Stimulated activated naive CD8-positive, alpha-beta T cell treated with anti-CD3 and anti-CD28 coated beads, Interleukin-15, Interleukin-2, amounts not matched to agents 100 ng/mL and 50 ng/mL, for 24 hours (primary cell): Measurements from ENCODE around the gene ZRANB1.

ENCODE experiments used
- H3K27ac Mint-ChIP-seq: one replicate; pipeline ENCODE4 v1.8.0; 2021; ENCODE audit warnings: mild to moderate bottlenecking, mixed read lengths
- H3K27me3 Mint-ChIP-seq: one replicate; pipeline ENCODE4 v1.8.0; 2021; ENCODE audit warnings: mixed read lengths
- H3K36me3 Mint-ChIP-seq: one replicate; pipeline ENCODE4 v1.8.0; 2021; ENCODE audit warnings: low read depth, mixed read lengths
- H3K4me1 Mint-ChIP-seq: one replicate; pipeline ENCODE4 v1.8.0; 2021; ENCODE audit warnings: low read depth, mixed read lengths
- H3K4me3 Mint-ChIP-seq: one replicate; pipeline ENCODE4 v1.8.0; 2021; ENCODE audit warnings: mild to moderate bottlenecking, mixed read lengths
- H3K9me3 Mint-ChIP-seq: one replicate; pipeline ENCODE4 v1.8.0; 2021; ENCODE audit warnings: mixed read lengths

ZRANB1 gene

DNA sequence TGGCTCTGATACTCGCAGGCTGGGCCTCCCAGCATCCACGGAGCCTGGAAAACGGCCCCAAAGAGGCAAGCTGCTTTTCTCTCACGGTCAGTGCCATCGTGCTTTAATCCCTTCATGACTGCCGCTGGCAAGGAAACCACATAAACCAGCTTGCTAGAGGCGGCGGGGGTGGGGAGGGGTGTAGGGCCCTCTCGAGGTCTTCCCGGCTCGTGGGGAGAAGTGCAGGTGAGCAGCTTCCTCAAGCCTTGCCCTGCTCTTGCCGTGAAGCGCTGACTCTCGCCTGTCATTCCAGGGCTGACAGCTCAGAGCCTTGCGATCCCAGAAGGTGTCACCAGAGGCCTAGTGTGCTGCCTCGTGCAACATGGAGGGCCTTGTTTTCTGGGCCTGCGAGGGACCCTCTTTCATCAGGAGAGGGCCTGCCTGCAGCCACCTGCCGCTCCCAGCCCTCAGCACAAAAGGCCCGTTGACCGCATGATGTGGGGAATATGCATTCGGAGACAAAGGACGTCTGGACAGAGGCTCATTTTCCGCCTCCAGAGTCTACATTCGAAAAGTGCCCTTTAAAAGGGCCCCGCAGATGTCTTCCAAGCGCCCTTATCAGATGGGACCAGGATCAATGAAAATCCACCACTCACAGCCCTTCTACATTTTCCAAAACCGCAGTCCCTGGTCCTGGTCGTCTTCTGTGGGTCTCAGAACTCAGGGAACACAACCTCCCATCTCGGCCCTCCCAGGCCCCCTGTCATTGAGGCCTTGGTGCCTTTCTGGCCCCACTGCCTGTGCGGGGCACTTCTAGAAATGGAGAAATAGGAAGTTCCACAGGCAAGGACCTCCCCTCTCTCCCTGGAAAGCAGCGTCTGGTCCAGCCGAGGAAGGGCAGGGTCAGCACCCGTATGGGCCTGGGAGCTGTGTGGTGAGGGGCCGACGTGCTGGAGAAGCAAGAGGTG, 58.7 kb downstream of the ZRANB1 start:
- H3K27ac Mint-ChIP-seq = no peak overlapping the region
- no peaks in the 10 kb centered on the region for H3K9me3 Mint-ChIP-seq
- no peak overlapping the region for H3K4me3 Mint-ChIP-seq
- H3K36me3 Mint-ChIP-seq = no peaks in the 10 kb centered on the region
- H3K4me1 Mint-ChIP-seq = no peaks in the 10 kb centered on the region
- no peaks in the 10 kb centered on the region for H3K27me3 Mint-ChIP-seq

- Mint-ChIP-seq H3K4me1 (no peaks in the 10 kb centered on the region), H3K36me3 (no peaks in the 10 kb centered on the region), H3K4me3 (no peak overlapping the region), H3K9me3 (no peaks in the 10 kb centered on the region), H3K27me3 (no peaks in the 10 kb centered on the region), H3K27ac (no peak overlapping the region)
Observed at GRCh38 chr10:125001313-125002046, 59.6 kb downstream of the ZRANB1 start.

DNA sequence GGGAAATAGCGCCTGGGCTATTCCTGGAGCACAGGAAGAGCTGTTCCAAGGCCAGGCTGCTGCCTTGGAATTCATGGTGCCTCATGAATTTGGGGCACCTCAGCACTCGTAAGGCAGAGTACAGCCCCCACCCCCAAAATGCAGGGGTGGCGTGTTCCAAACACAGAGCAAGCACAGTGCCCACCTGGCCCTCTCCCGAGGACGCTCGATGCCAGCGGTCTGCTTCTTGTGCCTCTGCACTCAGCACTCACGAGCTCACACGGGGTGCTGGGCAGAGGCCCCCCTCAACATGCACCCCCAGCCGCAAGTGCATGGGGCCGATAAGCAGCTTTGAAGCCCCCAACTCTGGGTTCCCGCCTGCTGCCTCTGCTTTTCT, 60.1 kb downstream of the ZRANB1 start:
- no peak overlapping the region for H3K4me3 Mint-ChIP-seq
- H3K36me3 Mint-ChIP-seq = no peaks in the 10 kb centered on the region
- H3K27ac Mint-ChIP-seq = no peak overlapping the region
- H3K27me3 Mint-ChIP-seq = no peaks in the 10 kb centered on the region
- H3K9me3 Mint-ChIP-seq = no peaks in the 10 kb centered on the region
- no peaks in the 10 kb centered on the region for H3K4me1 Mint-ChIP-seq

GRCh38 chr10:125002423-125003145, 60.7 kb downstream of the ZRANB1 start:
- no peaks in the 10 kb centered on the region for H3K36me3 Mint-ChIP-seq
- H3K4me3 Mint-ChIP-seq = no peak overlapping the region
- no peaks in the 10 kb centered on the region for H3K4me1 Mint-ChIP-seq
- H3K9me3 Mint-ChIP-seq = no peaks in the 10 kb centered on the region
- H3K27ac Mint-ChIP-seq = no peak overlapping the region
- H3K27me3 Mint-ChIP-seq = no peaks in the 10 kb centered on the region

DNA sequence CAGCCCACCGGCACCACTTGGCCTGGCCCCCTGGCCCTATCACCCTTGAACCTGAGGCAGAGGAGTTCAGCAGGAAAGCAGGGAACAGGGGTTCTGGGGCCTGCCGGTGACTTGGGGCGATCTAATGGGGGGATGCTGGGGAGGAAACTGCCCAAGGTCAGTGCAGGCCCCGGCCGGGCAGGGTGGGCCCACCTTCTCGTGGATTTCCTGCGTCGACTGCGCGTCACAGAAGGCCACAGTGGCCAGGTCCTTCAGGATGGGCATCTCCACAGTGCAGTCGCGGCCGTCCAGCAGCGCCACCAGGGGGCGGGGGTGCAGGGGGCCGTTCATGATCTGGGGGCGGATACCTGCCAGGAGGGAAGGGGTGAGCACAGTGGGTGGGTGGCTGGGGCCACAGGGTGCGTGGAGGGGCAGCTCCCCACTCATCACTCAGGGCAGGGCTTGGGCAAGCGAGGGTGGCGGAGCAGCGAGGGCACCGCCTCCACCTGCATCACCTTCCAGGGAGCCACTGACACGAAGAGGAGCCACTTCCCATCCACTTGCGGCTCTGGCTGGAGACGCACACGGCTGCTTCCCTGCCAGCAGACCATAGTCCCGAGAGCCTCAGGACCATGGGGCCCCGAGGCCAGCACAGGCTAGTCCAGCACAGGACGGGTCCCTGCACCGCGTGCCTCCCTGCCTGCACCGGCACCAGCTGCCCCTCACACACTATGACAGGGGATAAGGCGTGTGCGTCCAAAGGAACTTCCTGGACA, 61.4 kb downstream of the ZRANB1 start:
- H3K9me3 Mint-ChIP-seq = no peaks in the 10 kb centered on the region
- no peaks in the 10 kb centered on the region for H3K4me1 Mint-ChIP-seq
- H3K36me3 Mint-ChIP-seq = no peaks in the 10 kb centered on the region
- H3K27ac Mint-ChIP-seq = no peak overlapping the region
- H3K4me3 Mint-ChIP-seq = no peak overlapping the region
- H3K27me3 Mint-ChIP-seq = no peaks in the 10 kb centered on the region

DNA sequence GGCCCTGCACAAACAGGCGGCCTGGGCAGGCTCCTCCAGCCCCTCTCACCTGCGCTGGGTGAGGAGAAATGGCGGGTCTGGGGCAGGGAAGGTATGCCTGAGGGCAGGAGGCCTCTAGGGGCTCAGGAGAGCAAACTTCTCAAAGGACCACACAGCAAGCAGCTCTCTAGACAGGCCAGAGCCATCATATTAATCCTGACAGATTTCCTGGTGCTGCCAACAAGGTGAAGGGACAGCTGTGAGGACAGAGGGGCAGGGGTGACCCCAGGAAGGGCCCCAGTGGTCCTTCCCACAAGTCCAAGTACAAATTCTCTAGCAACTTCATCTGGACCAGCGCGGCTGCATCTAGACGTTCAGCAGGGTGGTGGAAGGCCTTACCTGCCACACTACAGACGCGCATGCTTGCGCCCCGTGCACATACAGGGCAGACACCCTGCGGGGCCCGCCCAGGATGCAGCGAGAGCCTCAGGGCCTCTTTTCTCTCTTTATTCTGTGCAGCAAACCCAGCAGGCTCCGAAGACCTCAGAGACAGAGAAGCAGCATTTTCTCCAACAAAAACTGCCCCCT, 62.1 kb downstream of the ZRANB1 start:
- Mint-ChIP-seq H3K27me3 (no peaks in the 10 kb centered on the region), H3K4me1 (no peaks in the 10 kb centered on the region)

GRCh38 chr10:125004571-125005311, 62.8 kb downstream of the ZRANB1 start:
- Mint-ChIP-seq H3K4me3 (no peak overlapping the region), H3K36me3 (no peaks in the 10 kb centered on the region), H3K4me1 (no peaks in the 10 kb centered on the region), H3K27me3 (no peaks in the 10 kb centered on the region), H3K27ac (no peak overlapping the region), H3K9me3 (no peaks in the 10 kb centered on the region)

More for the DNA sequence above, 62.1 kb downstream of the ZRANB1 start:
- Mint-ChIP-seq H3K27ac (no peak overlapping the region), H3K36me3 (no peaks in the 10 kb centered on the region), H3K4me3 (no peak overlapping the region), H3K9me3 (no peaks in the 10 kb centered on the region)

DNA sequence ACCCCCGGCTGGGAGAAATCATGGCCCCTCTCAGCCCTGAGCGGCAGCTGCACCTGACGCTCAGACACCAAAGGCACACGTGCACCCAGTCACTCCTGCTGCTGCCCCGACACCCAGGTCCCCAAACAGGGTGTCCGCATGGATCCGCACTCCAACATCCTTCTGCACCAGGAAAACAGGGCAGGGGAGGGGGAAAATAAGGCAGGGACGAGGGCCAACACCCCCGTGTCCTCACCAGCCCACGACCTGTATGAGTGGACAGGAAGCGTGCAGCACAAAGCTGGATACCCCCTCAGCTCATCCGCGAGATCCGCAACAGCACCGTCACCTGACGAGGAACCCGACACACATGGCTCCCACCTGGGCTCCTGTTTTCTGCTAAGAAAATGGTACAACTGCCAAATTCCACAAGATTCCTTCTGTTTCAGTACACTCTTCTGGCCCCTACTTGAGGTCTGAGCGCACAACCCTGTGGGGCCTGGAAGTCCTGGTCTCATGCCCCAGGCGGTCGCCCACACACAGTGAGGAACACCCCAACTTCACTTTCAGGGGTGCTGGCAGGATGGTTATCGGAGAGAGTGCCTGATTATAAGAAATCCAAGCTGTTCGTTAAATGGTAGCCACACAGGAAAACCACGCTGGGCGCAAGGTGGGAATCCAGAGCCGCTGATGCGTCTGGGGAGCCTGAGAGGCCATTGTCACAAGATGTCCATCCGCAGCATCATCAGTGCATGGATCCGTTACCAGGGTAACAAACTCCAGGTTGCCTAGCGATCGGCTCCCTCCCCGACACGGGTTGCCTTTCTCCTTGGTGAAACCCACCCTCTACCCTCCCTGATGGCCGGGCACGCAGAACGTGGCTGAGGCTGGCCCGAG, 63.6 kb downstream of the ZRANB1 start:
- Mint-ChIP-seq H3K27me3 (no peaks in the 10 kb centered on the region), H3K36me3 (no peaks in the 10 kb centered on the region), H3K27ac (no peak overlapping the region), H3K4me1 (no peaks in the 10 kb centered on the region), H3K9me3 (no peaks in the 10 kb centered on the region), H3K4me3 (no peak overlapping the region)

- Mint-ChIP-seq H3K9me3 (no peaks in the 10 kb centered on the region), H3K27me3 (no peaks in the 10 kb centered on the region), H3K4me1 (no peaks in the 10 kb centered on the region), H3K36me3 (no peaks in the 10 kb centered on the region), H3K27ac (no peak overlapping the region), H3K4me3 (no peak overlapping the region)
Observed at GRCh38 chr10:125006188-125006680, 64.3 kb downstream of the ZRANB1 start.

DNA sequence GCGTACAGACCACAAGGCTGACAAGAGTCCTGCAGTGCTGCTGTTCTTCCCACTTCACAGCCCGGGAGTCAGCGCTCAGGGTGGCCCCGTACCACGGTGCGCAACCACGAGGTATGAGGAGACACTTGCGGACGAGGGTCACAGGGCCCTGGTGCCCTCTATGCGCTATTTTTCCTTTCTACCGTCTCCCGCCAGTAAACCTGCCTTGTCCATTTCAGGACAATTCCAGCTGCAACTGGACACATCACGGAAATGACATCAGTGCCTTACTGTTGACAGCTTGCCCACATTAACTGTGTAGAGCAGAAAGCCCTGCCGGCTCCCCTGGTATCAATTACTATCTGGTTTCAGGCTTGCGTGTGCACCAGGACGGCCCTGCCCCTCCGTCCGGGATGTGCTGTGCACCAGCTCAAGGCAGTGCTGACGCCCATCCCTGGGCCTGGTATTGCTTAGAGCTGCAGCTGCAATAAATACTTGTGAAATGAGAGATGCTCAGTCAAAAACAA, 65.1 kb downstream of the ZRANB1 start:
- H3K4me1 Mint-ChIP-seq = no peaks in the 10 kb centered on the region
- H3K9me3 Mint-ChIP-seq = no peaks in the 10 kb centered on the region
- no peak overlapping the region for H3K27ac Mint-ChIP-seq
- no peaks in the 10 kb centered on the region for H3K27me3 Mint-ChIP-seq
- H3K36me3 Mint-ChIP-seq = no peaks in the 10 kb centered on the region
- H3K4me3 Mint-ChIP-seq = no peak overlapping the region

DNA sequence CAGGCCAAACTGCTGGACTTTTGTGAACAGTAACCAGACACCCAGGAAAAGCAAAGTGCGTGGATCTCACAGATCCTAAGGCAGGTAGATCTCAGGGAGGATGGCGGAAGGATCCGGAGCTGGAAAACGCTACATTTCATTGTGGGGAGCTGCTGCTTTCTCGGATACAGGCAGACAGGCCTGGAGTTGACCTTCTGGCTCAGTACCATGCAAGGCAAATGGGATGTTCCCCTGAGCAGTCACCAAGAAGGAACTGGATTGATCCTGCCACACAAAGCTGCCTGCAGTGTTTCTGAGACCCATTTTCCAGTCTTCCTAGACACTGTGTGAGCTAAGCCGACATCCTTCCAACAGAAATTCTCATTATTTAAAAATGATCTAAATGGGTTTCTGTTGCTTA, 65.5 kb downstream of the ZRANB1 start:
- H3K4me3 Mint-ChIP-seq = no peak overlapping the region
- no peaks in the 10 kb centered on the region for H3K27me3 Mint-ChIP-seq
- H3K36me3 Mint-ChIP-seq = no peaks in the 10 kb centered on the region
- no peaks in the 10 kb centered on the region for H3K9me3 Mint-ChIP-seq
- H3K27ac Mint-ChIP-seq = no peak overlapping the region
- H3K4me1 Mint-ChIP-seq = no peaks in the 10 kb centered on the region

GRCh38 chr10:125008689-125009638, 67.0 kb downstream of the ZRANB1 start:
- no peak overlapping the region for H3K27ac Mint-ChIP-seq

More at GRCh38 chr10:125008689-125009638, 67.0 kb downstream of the ZRANB1 start:
- Mint-ChIP-seq H3K4me3 (no peak overlapping the region), H3K9me3 (no peaks in the 10 kb centered on the region), H3K27me3 (no peaks in the 10 kb centered on the region), H3K36me3 (no peaks in the 10 kb centered on the region), H3K4me1 (no peaks in the 10 kb centered on the region)
